ES-I3 (cell line): Measurements from ENCODE around the gene PAK2.
"Not testable (repeated sequence)": the region's sequence is repeated elsewhere in the genome, so short reads cannot be mapped to it uniquely, and the experiment has no call there.

ENCODE experiments used
- H3K36me3 ChIP-seq: 2 replicates; pipeline ENCODE4 v1.6.1; 2013; ENCODE audit warnings: mild to moderate bottlenecking, low read length, control low read depth, moderate library complexity; ENCODE audit not compliant: insufficient read depth
- H3K4me1 ChIP-seq: 2 replicates; pipeline ENCODE4 v1.6.1; 2013; ENCODE audit warnings: mild to moderate bottlenecking, control low read depth, low read length; ENCODE audit not compliant: insufficient read depth
- H3K9ac ChIP-seq: 2 replicates; pipeline ENCODE4 v1.6.1; 2013; ENCODE audit warnings: low read depth, mild to moderate bottlenecking, low read length, moderate library complexity
- H3K9me3 ChIP-seq: 2 replicates; pipeline ENCODE4 v1.6.1; 2013; ENCODE audit warnings: mild to moderate bottlenecking, low read length, moderate library complexity; ENCODE audit not compliant: control insufficient read depth, insufficient read depth

Gene PAK2

GRCh38 chr3:196821806-196822355 is 82.2 kb downstream of the PAK2 start:
- Histone ChIP-seq H3K9me3 (no peaks in the 10 kb centered on the region), H3K4me1 (no peaks in the 10 kb centered on the region), H3K36me3 (peaks cover 33% of the 10 kb centered on the region), H3K9ac (no peak overlapping the region)

- not testable (repeated sequence) for H3K9ac ChIP-seq, H3K4me1 ChIP-seq, H3K9me3 ChIP-seq, H3K36me3 ChIP-seq
Measured at GRCh38 chr3:196829651-196830050, 90.0 kb downstream of the PAK2 start.

DNA sequence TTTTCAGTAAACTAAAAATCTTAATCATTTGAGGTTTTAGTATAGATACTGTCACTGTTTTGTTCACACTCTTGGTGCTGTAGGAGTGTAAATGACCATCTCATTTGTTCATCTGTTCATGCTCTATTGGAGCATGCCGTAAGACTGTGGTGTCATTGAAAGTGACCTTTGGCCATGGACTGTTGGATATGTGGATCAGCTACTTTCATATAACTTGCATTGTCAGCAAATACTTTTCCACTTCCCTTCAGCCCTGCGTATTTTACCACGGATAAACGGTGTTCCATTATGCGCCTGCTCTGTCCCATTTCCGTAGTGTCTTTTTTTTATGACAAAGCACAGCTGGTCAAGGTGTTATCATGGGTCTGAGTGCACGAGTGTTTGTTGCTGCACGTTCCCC is 95.4 kb downstream of the PAK2 start:
- Histone ChIP-seq H3K4me1 (no peaks in the 10 kb centered on the region), H3K9me3 (no peaks in the 10 kb centered on the region), H3K9ac (no peak overlapping the region), H3K36me3 (no peaks in the 10 kb centered on the region; the same call in 1 of the 2 replicates)

- not testable (repeated sequence) for H3K4me1 ChIP-seq, H3K9ac ChIP-seq, H3K9me3 ChIP-seq, H3K36me3 ChIP-seq
Measured at GRCh38 chr3:196836626-196837025, 97.0 kb downstream of the PAK2 start.

DNA sequence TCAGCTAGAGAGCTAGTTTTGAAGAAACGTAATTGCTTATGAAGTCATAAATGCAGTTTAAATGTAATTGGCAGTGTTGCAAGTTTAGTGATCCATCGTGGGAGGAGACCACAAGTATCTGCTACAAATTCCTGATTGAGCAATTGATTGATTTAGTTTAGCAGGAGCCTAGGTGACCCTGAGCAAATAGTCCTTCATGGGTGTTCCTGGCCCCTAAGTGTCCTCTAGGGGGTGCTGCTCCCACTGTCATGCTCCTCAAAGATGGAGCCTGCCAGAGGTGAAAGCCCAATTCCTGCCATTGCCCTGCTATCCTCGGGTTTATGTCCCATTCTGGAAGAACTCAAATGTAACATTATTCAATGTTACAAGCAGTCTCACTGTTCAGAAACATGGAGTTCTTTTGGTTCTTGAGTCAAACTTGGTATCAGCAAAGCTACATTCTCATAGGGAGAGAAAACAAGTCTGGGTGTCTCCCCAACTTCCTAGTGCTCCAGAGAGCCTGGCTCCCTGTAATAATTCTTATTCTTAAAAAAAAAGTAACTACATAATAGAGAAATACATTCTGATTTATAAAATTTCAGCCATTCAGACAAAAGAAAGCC is 98.3 kb downstream of the PAK2 start:
- no peak overlapping the region for H3K9ac ChIP-seq
- H3K9me3 ChIP-seq = no peaks in the 10 kb centered on the region
- no peaks in the 10 kb centered on the region for H3K4me1 ChIP-seq
- no peaks in the 10 kb centered on the region for H3K36me3 ChIP-seq

- H3K9ac ChIP-seq, H3K36me3 ChIP-seq, H3K9me3 ChIP-seq, H3K4me1 ChIP-seq: not testable (repeated sequence)
Measured at GRCh38 chr3:196839351-196839750, 99.7 kb downstream of the PAK2 start.

- no peaks in the 10 kb centered on the region for H3K36me3 ChIP-seq
- H3K9me3 ChIP-seq = no peaks in the 10 kb centered on the region
- H3K4me1 ChIP-seq = no peaks in the 10 kb centered on the region
- no peak overlapping the region for H3K9ac ChIP-seq
Measured at GRCh38 chr3:196842567-196843434, 103.1 kb downstream of the PAK2 start.

GRCh38 chr3:196843435-196844110 is 103.9 kb downstream of the PAK2 start:
- Histone ChIP-seq H3K4me1 (no peaks in the 10 kb centered on the region), H3K9me3 (no peaks in the 10 kb centered on the region), H3K36me3 (no peaks in the 10 kb centered on the region), H3K9ac (no peak overlapping the region)

DNA sequence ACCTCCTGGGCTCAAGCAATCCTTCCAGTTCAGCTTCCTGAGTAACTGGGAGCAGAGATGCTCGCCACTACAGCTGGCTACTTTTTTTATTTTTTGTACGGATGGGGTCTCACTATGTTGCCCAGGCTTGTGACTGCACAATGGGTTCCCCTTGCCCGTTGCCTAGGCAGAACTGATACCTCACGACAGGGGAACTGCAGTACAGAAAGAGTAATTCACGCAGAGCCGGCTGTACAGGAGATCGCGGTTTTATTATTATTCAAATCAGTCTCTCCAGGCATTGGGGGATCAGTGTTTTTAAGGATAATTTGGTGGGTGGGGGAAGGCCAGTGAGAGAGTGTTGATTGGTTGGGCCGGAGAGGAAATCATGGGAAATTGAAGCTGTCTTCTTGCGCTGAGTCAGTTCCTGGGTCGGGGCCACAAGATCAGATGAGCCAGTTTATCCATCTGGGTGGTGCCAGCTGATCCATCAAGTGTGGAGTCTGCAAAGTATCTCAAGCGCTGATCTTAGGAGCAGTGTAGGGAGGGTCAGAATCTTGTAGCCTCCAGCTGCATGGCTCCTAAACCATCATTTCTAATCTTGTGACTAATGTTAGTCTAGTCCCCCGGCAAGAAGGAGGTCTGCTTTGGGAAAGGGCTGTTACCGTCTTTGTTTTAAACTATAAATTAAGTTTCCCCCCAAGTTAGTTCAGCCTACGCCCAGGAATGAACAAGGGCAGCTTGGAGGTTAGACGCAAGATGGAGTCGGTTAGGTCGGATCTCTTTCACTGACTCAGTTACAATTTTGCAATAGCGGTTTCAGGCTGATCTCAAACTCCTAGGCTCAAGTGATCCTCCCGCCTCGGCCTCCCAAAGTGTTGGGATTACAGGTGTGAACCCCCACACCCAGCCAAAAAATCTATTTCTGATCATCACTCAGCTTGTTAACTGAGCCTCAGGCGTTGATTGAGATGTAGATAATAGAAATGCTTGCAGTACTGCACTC is 104.9 kb downstream of the PAK2 start:
- H3K9ac ChIP-seq, H3K9me3 ChIP-seq, H3K36me3 ChIP-seq, H3K4me1 ChIP-seq: not testable (repeated sequence)

GRCh38 chr3:196848375-196848774 is 108.7 kb downstream of the PAK2 start:
- not testable (repeated sequence) for H3K9me3 ChIP-seq, H3K36me3 ChIP-seq, H3K4me1 ChIP-seq, H3K9ac ChIP-seq

- no peaks in the 10 kb centered on the region for H3K36me3 ChIP-seq
- H3K4me1 ChIP-seq = no peaks in the 10 kb centered on the region
- no peak overlapping the region for H3K9ac ChIP-seq
- peaks cover 9% of the 10 kb centered on the region; the same call in 1 of the 2 replicates for H3K9me3 ChIP-seq
Measured at GRCh38 chr3:196849180-196849741, 109.6 kb downstream of the PAK2 start.

GRCh38 chr3:196863000-196863399 is 123.3 kb downstream of the PAK2 start:
- H3K9me3 ChIP-seq, H3K36me3 ChIP-seq, H3K4me1 ChIP-seq, H3K9ac ChIP-seq: not testable (repeated sequence)

GRCh38 chr3:196867155-196867506 is 127.5 kb downstream of the PAK2 start:
- 0 out of 2 replicates have a peak, but pooled peaks cover 2% of the 10 kb centered on the region for H3K36me3 ChIP-seq
- peak overlapping the region; percentile 65 for H3K9ac ChIP-seq
- H3K9me3 ChIP-seq = no peaks in the 10 kb centered on the region
- peaks cover 5% of the 10 kb centered on the region; the same call in 1 of the 2 replicates for H3K4me1 ChIP-seq
